Activated CD4-positive, alpha-beta memory T cell treated with anti-CD3 and anti-CD28 coated beads, Interleukin-2, amount 10 ng/mL, durations not matched to agents 7 days and 5 days (primary cell): ENCODE results near the gene EZH2. TPM values are rescaled to one million over a fixed set of nuclear protein-coding genes. Genes with fewer than 3 reads are reported as not detected.

ENCODE experiments used
- CTCF ChIA-PET: fragments of 350-600 bp; sonication (Branson Sonifier 250); formaldehyde crosslinking; loops from one replicate; lab custom pipeline; 2021; ENCODE audit warnings: antibody characterized with exemption, inconsistent platforms; lab: Charles Lee
- POLR2A ChIA-PET: fragments of 350-600 bp; sonication (Branson Sonifier 250); formaldehyde crosslinking; loops from one replicate; lab custom pipeline; 2021; ENCODE audit warnings: antibody characterized with exemption; lab: Charles Lee
- DNase-seq: peaks from one replicate; pipeline ENCODE4 v3.0.0-alpha.2; 2020
- H3K27ac Mint-ChIP-seq: one replicate; pipeline ENCODE4 v1.8.0; 2021; ENCODE audit warnings: mild to moderate bottlenecking, mixed read lengths
- H3K27me3 Mint-ChIP-seq: one replicate; pipeline ENCODE4 v1.8.0; 2021; ENCODE audit warnings: mixed read lengths
- H3K36me3 Mint-ChIP-seq: one replicate; pipeline ENCODE4 v1.8.0; 2021; ENCODE audit warnings: low read depth, mixed read lengths
- H3K4me1 Mint-ChIP-seq: one replicate; pipeline ENCODE4 v1.8.0; 2021; ENCODE audit warnings: mixed read lengths
- H3K4me3 Mint-ChIP-seq: one replicate; pipeline ENCODE4 v1.8.0; 2021; ENCODE audit warnings: mild to moderate bottlenecking, mixed read lengths
- H3K9me3 Mint-ChIP-seq: one replicate; pipeline ENCODE4 v1.8.0; 2021; ENCODE audit warnings: mixed read lengths
- total RNA-seq, 2 experiments: library from RNA; stranded (reverse); gene quantifications; one replicate each; pipeline ENCODE4 v1.2.3, GENCODE V29; 2021

EZH2 gene
- 10 to 100 TPM; 87.7 to 88.4 TPM for total RNA-seq

- Mint-ChIP-seq H3K36me3 (peaks cover 27% of the 10 kb centered on the region), H3K4me1 (peaks cover 31% of the 10 kb centered on the region), H3K9me3 (no peaks in the 10 kb centered on the region), H3K27me3 (no peaks in the 10 kb centered on the region), H3K27ac (peak within 1 kb of the TSS; percentile 95), H3K4me3 (peak within 1 kb of the TSS; percentile 95)
- no peak for DNase-seq
- ChIA-PET POLR2A (interaction anchor here (0.8 to 2.0 kb wide), 23 partner anchors 11 to 309 kb away, joined by 3 to 59 read pairs (median 6); partner anchors contain the start of genes CUL1, PDIA4 and ZNF398), CTCF (interaction anchor here (1.4 to 1.9 kb wide), 2 partner anchors 58 to 99 kb away, joined by 5 to 15 read pairs; no protein-coding TSS in a partner anchor)
Observed at GRCh38 chr7:148884049-148884298, at the start of gene EZH2. Gene EZH2 (minus strand): TSS chr7:148884291. CDS start chr7:148847298, 36,993 bp downstream.

GRCh38 chr7:148931470-148931869 is 47.4 kb upstream of the EZH2 start:
- peaks cover 5% of the 10 kb centered on the region for H3K36me3 Mint-ChIP-seq
- POLR2A ChIA-PET: interaction anchor here (0.6 to 2.1 kb wide), 4 partner anchors 8 to 48 kb away, joined by 3 to 9 read pairs (median 4); no protein-coding TSS in a partner anchor
- CTCF ChIA-PET: interaction anchor here (1.3 kb wide), 1 partner anchor 17 kb away, joined by 5 read pairs; no protein-coding TSS in a partner anchor
- no peaks in the 10 kb centered on the region for H3K9me3 Mint-ChIP-seq
- no peak for DNase-seq
- peaks cover 13% of the 10 kb centered on the region for H3K4me1 Mint-ChIP-seq
- H3K4me3 Mint-ChIP-seq: no peak overlapping the region
- no peak overlapping the region for H3K27ac Mint-ChIP-seq
- no peaks in the 10 kb centered on the region for H3K27me3 Mint-ChIP-seq

GRCh38 chr7:148930335-148930734 is 46.2 kb upstream of the EZH2 start:
- H3K4me3 Mint-ChIP-seq: no peak overlapping the region
- CTCF ChIA-PET: interaction anchor here (0.6 kb wide), 1 partner anchor 123 kb away, joined by 3 read pairs; no protein-coding TSS in a partner anchor
- no peaks in the 10 kb centered on the region for H3K9me3 Mint-ChIP-seq
- H3K27me3 Mint-ChIP-seq: no peaks in the 10 kb centered on the region
- POLR2A ChIA-PET: interaction anchor here (1.5 to 2.1 kb wide), 3 partner anchors 9 to 47 kb away, joined by 4 to 9 read pairs (median 5); no protein-coding TSS in a partner anchor
- peaks cover 3% of the 10 kb centered on the region for H3K36me3 Mint-ChIP-seq
- DNase-seq: no peak
- peaks cover 15% of the 10 kb centered on the region for H3K4me1 Mint-ChIP-seq
- H3K27ac Mint-ChIP-seq: no peak overlapping the region

GRCh38 chr7:148929176-148929575 is 45.1 kb upstream of the EZH2 start:
- DNase-seq: no peak
- H3K27ac Mint-ChIP-seq: no peak overlapping the region
- CTCF ChIA-PET: no interaction called here
- POLR2A ChIA-PET: interaction anchor here (2.1 kb wide), 1 partner anchor 46 kb away, joined by 5 read pairs; no protein-coding TSS in a partner anchor
- no peak overlapping the region for H3K4me3 Mint-ChIP-seq
- H3K4me1 Mint-ChIP-seq: peaks cover 17% of the 10 kb centered on the region
- H3K27me3 Mint-ChIP-seq: no peaks in the 10 kb centered on the region
- peaks cover 2% of the 10 kb centered on the region for H3K36me3 Mint-ChIP-seq
- H3K9me3 Mint-ChIP-seq: no peaks in the 10 kb centered on the region

- peaks cover 2% of the 10 kb centered on the region for H3K36me3 Mint-ChIP-seq
- no peak overlapping the region for H3K27ac Mint-ChIP-seq
- no peak overlapping the region for H3K4me3 Mint-ChIP-seq
- no peaks in the 10 kb centered on the region for H3K9me3 Mint-ChIP-seq
- no peaks in the 10 kb centered on the region for H3K27me3 Mint-ChIP-seq
- H3K4me1 Mint-ChIP-seq: peaks cover 20% of the 10 kb centered on the region
- DNase-seq: no peak
- ChIA-PET POLR2A (interaction anchor here (1.0 kb wide), 1 partner anchor 13 kb away, joined by 3 read pairs; no protein-coding TSS in a partner anchor), CTCF (interaction anchor here (0.6 kb wide), 1 partner anchor 36 kb away, joined by 3 read pairs; no protein-coding TSS in a partner anchor)
Observed at GRCh38 chr7:148927123-148928045, 43.3 kb upstream of the EZH2 start.

- ChIA-PET CTCF (interaction anchor here (1.3 kb wide), 1 partner anchor 42 kb away, joined by 3 read pairs; no protein-coding TSS in a partner anchor), POLR2A (interaction anchor here (1.0 kb wide), 1 partner anchor 12 kb away, joined by 3 read pairs; no protein-coding TSS in a partner anchor)
- Mint-ChIP-seq H3K27ac (no peak overlapping the region), H3K36me3 (peaks cover 2% of the 10 kb centered on the region), H3K9me3 (no peaks in the 10 kb centered on the region), H3K4me1 (peaks cover 30% of the 10 kb centered on the region), H3K4me3 (no peak overlapping the region), H3K27me3 (no peaks in the 10 kb centered on the region)
- no peak for DNase-seq
Observed at GRCh38 chr7:148925836-148926235, 41.7 kb upstream of the EZH2 start.

GRCh38 chr7:148924011-148924410 is 39.9 kb upstream of the EZH2 start:
- Mint-ChIP-seq H3K27me3 (no peaks in the 10 kb centered on the region), H3K4me1 (peaks cover 40% of the 10 kb centered on the region), H3K27ac (no peak overlapping the region), H3K9me3 (no peaks in the 10 kb centered on the region), H3K4me3 (no peak overlapping the region), H3K36me3 (no peaks in the 10 kb centered on the region)
- POLR2A ChIA-PET: interaction anchor here (1.0 kb wide), 1 partner anchor 51 kb away, joined by 4 read pairs; no protein-coding TSS in a partner anchor
- CTCF ChIA-PET: interaction anchor here (0.9 to 1.5 kb wide), 3 partner anchors 11 to 87 kb away, joined by 3 to 4 read pairs (median 3); no protein-coding TSS in a partner anchor
- DNase-seq: no peak

- CTCF ChIA-PET: no interaction called here
- H3K36me3 Mint-ChIP-seq: no peaks in the 10 kb centered on the region
- H3K4me3 Mint-ChIP-seq: no peak overlapping the region
- H3K27me3 Mint-ChIP-seq: no peaks in the 10 kb centered on the region
- no peak for DNase-seq
- H3K4me1 Mint-ChIP-seq: peaks cover 34% of the 10 kb centered on the region
- no peaks in the 10 kb centered on the region for H3K9me3 Mint-ChIP-seq
- no peak overlapping the region for H3K27ac Mint-ChIP-seq
- POLR2A ChIA-PET: interaction anchor here (1.1 kb wide), 1 partner anchor 14 kb away, joined by 3 read pairs; no protein-coding TSS in a partner anchor
Observed at GRCh38 chr7:148921806-148922205, 37.7 kb upstream of the EZH2 start.

- H3K9me3 Mint-ChIP-seq: no peaks in the 10 kb centered on the region
- H3K4me1 Mint-ChIP-seq: peaks cover 32% of the 10 kb centered on the region
- ChIA-PET POLR2A (interaction anchor here (2.1 kb wide), 1 partner anchor 38 kb away, joined by 10 read pairs; the partner anchor contains the start of gene EZH2), CTCF (interaction anchor here (2.7 kb wide), 1 partner anchor 20 kb away, joined by 8 read pairs; no protein-coding TSS in a partner anchor)
- no peak overlapping the region for H3K4me3 Mint-ChIP-seq
- DNase-seq: no peak
- H3K27ac Mint-ChIP-seq: no peak overlapping the region
- H3K36me3 Mint-ChIP-seq: no peaks in the 10 kb centered on the region
- no peaks in the 10 kb centered on the region for H3K27me3 Mint-ChIP-seq
Observed at GRCh38 chr7:148921189-148921588, 37.1 kb upstream of the EZH2 start.

- Mint-ChIP-seq H3K36me3 (no peaks in the 10 kb centered on the region), H3K27me3 (no peaks in the 10 kb centered on the region), H3K27ac (no peak overlapping the region), H3K9me3 (no peaks in the 10 kb centered on the region), H3K4me3 (peak overlapping the region; percentile 12), H3K4me1 (peaks cover 38% of the 10 kb centered on the region)
- CTCF ChIA-PET: interaction anchor here (1.0 to 2.7 kb wide), 4 partner anchors 22 to 344 kb away, joined by 3 to 8 read pairs (median 4); no protein-coding TSS in a partner anchor
- no peak for DNase-seq
- POLR2A ChIA-PET: interaction anchor here (1.8 to 2.1 kb wide), 2 partner anchors 22 to 37 kb away, joined by 10 to 11 read pairs; partner anchors contain the start of gene EZH2
Observed at GRCh38 chr7:148919859-148920258, 35.8 kb upstream of the EZH2 start.

GRCh38 chr7:148918058-148918596 is 34.0 kb upstream of the EZH2 start:
- H3K4me1 Mint-ChIP-seq: peaks cover 52% of the 10 kb centered on the region
- CTCF ChIA-PET: no interaction called here
- POLR2A ChIA-PET: no interaction called here

GRCh38 chr7:148916186-148916585 is 32.1 kb upstream of the EZH2 start:
- no peaks in the 10 kb centered on the region for H3K27me3 Mint-ChIP-seq
- no peaks in the 10 kb centered on the region for H3K9me3 Mint-ChIP-seq
- no peak overlapping the region for H3K4me3 Mint-ChIP-seq
- H3K27ac Mint-ChIP-seq: no peak overlapping the region
- DNase-seq: no peak
- peaks cover 64% of the 10 kb centered on the region for H3K4me1 Mint-ChIP-seq
- ChIA-PET POLR2A (interaction anchor here (0.7 to 4.1 kb wide), 3 partner anchors 25 to 68 kb away, joined by 3 to 39 read pairs (median 8); no protein-coding TSS in a partner anchor), CTCF (interaction anchor here (2.4 kb wide), 1 partner anchor 15 kb away, joined by 5 read pairs; no protein-coding TSS in a partner anchor)
- H3K36me3 Mint-ChIP-seq: no peaks in the 10 kb centered on the region

More at GRCh38 chr7:148918058-148918596, 34.0 kb upstream of the EZH2 start:
- DNase-seq: no peak
- Mint-ChIP-seq H3K4me3 (no peak overlapping the region), H3K9me3 (no peaks in the 10 kb centered on the region), H3K27me3 (no peaks in the 10 kb centered on the region), H3K27ac (no peak overlapping the region), H3K36me3 (no peaks in the 10 kb centered on the region)
